HG03060 (cell line): ENCODE measurements around the gene SNRNP70.
"Not testable (repeated sequence)": the region's sequence is repeated elsewhere in the genome, so short reads cannot be mapped to it uniquely, and the experiment has no call there.

Source experiments
- ATAC-seq: cut with Tn5 transposase; IDR thresholded peaks from one replicate; pipeline ENCODE4 v1.9.1; 2021; ENCODE audit warnings: low read depth, moderate number of reproducible peaks; ENCODE audit not compliant: unreplicated experiment

The SNRNP70 gene

GRCh38 chr19:49141352-49141751 lies 56.1 kb downstream of the SNRNP70 start:
- ATAC-seq: no peak

GRCh38 chr19:49142866-49143335 lies 57.6 kb downstream of the SNRNP70 start:
- ATAC-seq: no peak

GRCh38 chr19:49145573-49146407 lies 60.5 kb downstream of the SNRNP70 start:
- no peak for ATAC-seq

GRCh38 chr19:49146408-49146770 lies 61.1 kb downstream of the SNRNP70 start:
- not testable (repeated sequence) for ATAC-seq

- no peak for ATAC-seq
These were observed 62.9 kb downstream of the SNRNP70 start for GRCh38 chr19:49148044-49148682.

GRCh38 chr19:49148784-49149651 lies 63.8 kb downstream of the SNRNP70 start:
- no peak for ATAC-seq

GRCh38 chr19:49149652-49150105 lies 64.4 kb downstream of the SNRNP70 start:
- ATAC-seq: no peak

- ATAC-seq: no peak
These were observed 65.1 kb downstream of the SNRNP70 start for GRCh38 chr19:49150106-49150943.

GRCh38 chr19:49150944-49151243 lies 65.6 kb downstream of the SNRNP70 start:
- ATAC-seq: no peak

- no peak for ATAC-seq
These were observed 66.2 kb downstream of the SNRNP70 start for GRCh38 chr19:49151267-49152118.

GRCh38 chr19:49152119-49152550 lies 66.9 kb downstream of the SNRNP70 start:
- ATAC-seq: no peak

- ATAC-seq: no peak
These were observed 68.0 kb downstream of the SNRNP70 start for GRCh38 chr19:49153167-49153809.

- no peak for ATAC-seq
These were observed 69.0 kb downstream of the SNRNP70 start for GRCh38 chr19:49154279-49154678.

- ATAC-seq: no peak
These were observed 70.0 kb downstream of the SNRNP70 start, which contains the start of gene HRC for GRCh38 chr19:49155005-49155819. Gene HRC, minus strand, starts transcription at chr19:49155396. Its CDS starts 159 bp downstream, at chr19:49155237.

GRCh38 chr19:49155820-49156346 lies 70.6 kb downstream of the SNRNP70 start:
- ATAC-seq: no peak

GRCh38 chr19:49157445-49158224 lies 72.4 kb downstream of the SNRNP70 start, which contains the start of gene TRPM4:
Gene TRPM4, plus strand, starts transcription at chr19:49157792. Its CDS starts 75 bp downstream, at chr19:49157867.
- ATAC-seq: no peak
